SU-DHL-6 (cell line): ENCODE data around the gene TGOLN2.

ENCODE experiments used
- H2AFZ ChIP-seq: fragments of 200-600 bp; sonication (generic); 2 replicates; pipeline ENCODE4 v1.6.1; 2014; ENCODE audit warnings: low read depth, mild to moderate bottlenecking, moderate library complexity, mixed read lengths, antibody characterized with exemption, low read length; ENCODE audit not compliant: severe bottlenecking
- H3F3A ChIP-seq: fragments of 200-600 bp; shearing (Covaris generic); 2 replicates; pipeline ENCODE4 v1.6.0; 2016; ENCODE audit warnings: antibody characterized with exemption, mild to moderate bottlenecking; ENCODE audit not compliant: insufficient read depth
- H3K27ac ChIP-seq: fragments of 200-600 bp; sonication (generic); 2 replicates; pipeline ENCODE4 v1.5.1; 2016; ENCODE audit warnings: low read depth, mild to moderate bottlenecking, low read length, moderate library complexity, mixed read lengths
- H3K27me3 ChIP-seq: fragments of 200-600 bp; sonication (generic), shearing (Covaris generic); 2 replicates; pipeline ENCODE4 v1.6.0; 2014; ENCODE audit warnings: mild to moderate bottlenecking, low read length
- H3K36me3 ChIP-seq: fragments of 200-600 bp; sonication (generic); 2 replicates; pipeline ENCODE4 v1.6.1; 2014; ENCODE audit warnings: mild to moderate bottlenecking, low read length, mixed read lengths
- H3K4me2 ChIP-seq: fragments of 300-600, 200-600 bp; shearing (Covaris generic), sonication (generic); 2 replicates; pipeline ENCODE4 v1.6.0; 2014; ENCODE audit warnings: low read length, low read depth, mild to moderate bottlenecking; ENCODE audit not compliant: poor library complexity, severe bottlenecking
- H3K4me3 ChIP-seq: fragments of 200-600 bp; sonication (generic); 2 replicates; pipeline ENCODE4 v1.5.1; 2014; ENCODE audit warnings: antibody characterized with exemption, low read length, mild to moderate bottlenecking, mixed read lengths; ENCODE audit not compliant: insufficient read depth, poor library complexity, severe bottlenecking
- H3K79me2 ChIP-seq: fragments of 200-600 bp; sonication (generic); 2 replicates; pipeline ENCODE4 v1.6.1; 2014; ENCODE audit warnings: mild to moderate bottlenecking, low read length, moderate library complexity; ENCODE audit not compliant: insufficient read depth
- H3K9ac ChIP-seq: fragments of 200-600 bp; sonication (generic); 2 replicates; pipeline ENCODE4 v1.7.0; 2014; ENCODE audit warnings: mild to moderate bottlenecking, low read length
- H3K9me2 ChIP-seq: fragments of 200-600 bp; sonication (generic); replicated peaks from 2 replicates; pipeline ENCODE4 v1.6.1; 2014; ENCODE audit warnings: low read length; ENCODE audit not compliant: insufficient read depth
- H3K9me3 ChIP-seq: fragments of 200-600 bp; sonication (generic); 2 replicates; pipeline ENCODE4 v1.6.1; 2014; ENCODE audit warnings: low read length, mixed read lengths; ENCODE audit not compliant: insufficient read depth
- H4K20me1 ChIP-seq: fragments of 200-600 bp; sonication (generic); 2 replicates; pipeline ENCODE4 v1.6.1; 2014; ENCODE audit warnings: low read depth, mild to moderate bottlenecking, antibody characterized with exemption, low read length, moderate library complexity, mixed read lengths
- CTCF ChIP-seq: fragments of 200-600 bp; sonication (generic); IDR thresholded peaks from one replicate; pipeline ENCODE4 v1.5.1; 2017; ENCODE audit warnings: antibody characterized with exemption, mild to moderate bottlenecking, low read length, moderate library complexity; ENCODE audit not compliant: insufficient read depth, poor library complexity, severe bottlenecking
- EZH2phosphoT487 ChIP-seq: fragments of 200-600 bp; sonication (generic), shearing (Covaris generic); conservative IDR thresholded peaks from 2 replicates; pipeline ENCODE4 v1.6.1; 2018; ENCODE audit warnings: mild to moderate bottlenecking, antibody characterized with exemption, low read length, moderate library complexity, mixed read lengths

TGOLN2 gene

DNA sequence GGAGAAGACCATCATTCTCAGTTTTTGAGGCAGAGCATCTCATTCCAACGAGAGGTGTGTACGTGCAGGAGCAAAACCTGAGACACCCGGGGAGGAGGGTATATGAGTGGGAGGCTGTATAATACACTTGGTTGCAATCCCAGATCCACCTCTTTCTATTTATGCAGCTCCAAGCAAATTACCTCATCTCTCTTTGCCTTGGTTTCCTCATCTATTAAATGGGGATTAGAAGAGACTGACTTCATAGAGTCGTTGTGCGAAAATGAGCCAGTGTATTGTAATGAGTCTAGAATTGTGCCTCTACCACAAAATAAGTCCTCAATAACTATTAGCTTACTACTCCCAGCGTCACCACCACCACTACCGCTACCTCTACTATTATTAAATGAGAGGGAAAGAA lies 40.1 kb downstream of the TGOLN2 start:
- no peaks in the 10 kb centered on the region for H3K79me2 ChIP-seq
- no peaks in the 10 kb centered on the region for H3K9me2 ChIP-seq
- no peak overlapping the region for H3K4me3 ChIP-seq
- no peaks in the 10 kb centered on the region for H3K9me3 ChIP-seq
- H3K4me2 ChIP-seq = no peak overlapping the region
- no peaks in the 10 kb centered on the region for H3K36me3 ChIP-seq
- no peak overlapping the region for H3K9ac ChIP-seq
- no peaks in the 10 kb centered on the region for H3F3A ChIP-seq
- H2AFZ ChIP-seq = no peak overlapping the region
- TF ChIP-seq EZH2phosphoT487 (no peak), CTCF (no peak)
- no peak overlapping the region for H3K27ac ChIP-seq
- no peaks in the 10 kb centered on the region for H4K20me1 ChIP-seq
- no peaks in the 10 kb centered on the region for H3K27me3 ChIP-seq

- Histone ChIP-seq H3K4me3 (no peak overlapping the region), H3K27me3 (no peaks in the 10 kb centered on the region), H3K9ac (no peak overlapping the region), H2AFZ (no peak overlapping the region), H3K27ac (no peak overlapping the region), H3K79me2 (no peaks in the 10 kb centered on the region), H3K4me2 (no peak overlapping the region), H4K20me1 (no peaks in the 10 kb centered on the region), H3F3A (no peaks in the 10 kb centered on the region), H3K9me3 (no peaks in the 10 kb centered on the region), H3K36me3 (no peaks in the 10 kb centered on the region), H3K9me2 (no peaks in the 10 kb centered on the region)
- no peak for TF ChIP-seq CTCF
- TF ChIP-seq EZH2phosphoT487 = no peak
Observed at GRCh38 chr2:85286918-85287317, 40.9 kb downstream of the TGOLN2 start.

GRCh38 chr2:85283641-85284040 lies 44.1 kb downstream of the TGOLN2 start:
- Histone ChIP-seq H4K20me1 (no peaks in the 10 kb centered on the region), H3K27ac (no peak overlapping the region), H3K9ac (no peak overlapping the region), H3F3A (no peaks in the 10 kb centered on the region), H3K27me3 (no peaks in the 10 kb centered on the region), H2AFZ (no peak overlapping the region), H3K4me2 (no peak overlapping the region), H3K4me3 (no peak overlapping the region), H3K9me3 (no peaks in the 10 kb centered on the region), H3K36me3 (no peaks in the 10 kb centered on the region), H3K79me2 (no peaks in the 10 kb centered on the region), H3K9me2 (no peaks in the 10 kb centered on the region)
- TF ChIP-seq CTCF (no peak), EZH2phosphoT487 (no peak)

- Histone ChIP-seq H3K9me3 (no peaks in the 10 kb centered on the region), H2AFZ (no peak overlapping the region), H3K79me2 (no peaks in the 10 kb centered on the region), H3F3A (no peaks in the 10 kb centered on the region), H4K20me1 (no peaks in the 10 kb centered on the region), H3K9ac (no peak overlapping the region), H3K4me3 (no peak overlapping the region), H3K27me3 (no peaks in the 10 kb centered on the region), H3K4me2 (no peak overlapping the region), H3K9me2 (no peaks in the 10 kb centered on the region), H3K36me3 (no peaks in the 10 kb centered on the region), H3K27ac (no peak overlapping the region)
- TF ChIP-seq CTCF (no peak), EZH2phosphoT487 (no peak)
Observed at GRCh38 chr2:85282914-85283313, 44.9 kb downstream of the TGOLN2 start.
